ENCODE results near the gene APOA4. TPM values are rescaled to one million over a fixed set of nuclear protein-coding genes. Genes with fewer than 3 reads are reported as not detected.

The APOA4 gene
- total and polyA plus RNA-seq, 9 of the 15 experiments (the other 6 are each of a cell fraction or from before 2014, with no cell fraction given), result 0.07 TPM; not detected in 8

DNA sequence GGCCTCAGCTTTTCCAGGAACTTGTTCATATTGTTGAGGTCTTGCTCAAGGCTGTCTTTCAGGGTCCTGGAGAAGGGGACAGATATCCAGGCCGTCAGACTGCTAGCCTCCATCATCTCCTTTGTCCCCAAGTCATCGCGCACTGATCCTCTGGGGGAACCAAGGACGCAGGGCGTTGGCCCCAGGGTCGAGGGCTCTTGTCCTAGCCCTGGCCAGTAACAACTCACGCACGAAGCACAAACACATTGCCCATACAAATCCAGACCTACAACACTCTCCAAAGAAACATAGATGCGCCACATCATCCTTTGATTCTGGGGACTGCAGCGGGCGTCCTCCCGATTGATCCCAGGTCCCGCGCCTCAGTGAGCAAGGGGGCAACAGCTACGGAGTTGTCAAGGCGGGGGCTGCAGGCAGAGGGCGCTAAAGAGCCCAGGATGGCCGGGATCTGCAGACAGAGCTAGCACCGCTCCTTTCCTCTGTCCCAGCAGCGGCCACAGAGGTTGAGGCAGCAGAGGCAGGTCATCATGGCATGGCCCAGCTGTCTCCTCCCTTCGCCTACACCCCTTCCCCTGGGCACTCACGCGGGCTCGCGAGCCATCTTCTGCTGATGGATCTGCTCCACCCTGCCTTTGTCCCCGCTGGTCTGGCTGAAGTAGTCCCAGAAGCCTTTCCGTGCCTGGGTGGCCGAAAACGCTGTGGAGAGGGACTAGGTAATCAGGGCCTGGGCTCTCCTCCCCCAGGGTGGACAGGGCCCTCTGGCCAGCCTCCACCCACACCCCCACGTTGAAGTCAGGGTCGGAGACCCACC is 31.9 kb downstream of the APOA4 start (continued):
- TF ChIP-seq, protein P1, sequence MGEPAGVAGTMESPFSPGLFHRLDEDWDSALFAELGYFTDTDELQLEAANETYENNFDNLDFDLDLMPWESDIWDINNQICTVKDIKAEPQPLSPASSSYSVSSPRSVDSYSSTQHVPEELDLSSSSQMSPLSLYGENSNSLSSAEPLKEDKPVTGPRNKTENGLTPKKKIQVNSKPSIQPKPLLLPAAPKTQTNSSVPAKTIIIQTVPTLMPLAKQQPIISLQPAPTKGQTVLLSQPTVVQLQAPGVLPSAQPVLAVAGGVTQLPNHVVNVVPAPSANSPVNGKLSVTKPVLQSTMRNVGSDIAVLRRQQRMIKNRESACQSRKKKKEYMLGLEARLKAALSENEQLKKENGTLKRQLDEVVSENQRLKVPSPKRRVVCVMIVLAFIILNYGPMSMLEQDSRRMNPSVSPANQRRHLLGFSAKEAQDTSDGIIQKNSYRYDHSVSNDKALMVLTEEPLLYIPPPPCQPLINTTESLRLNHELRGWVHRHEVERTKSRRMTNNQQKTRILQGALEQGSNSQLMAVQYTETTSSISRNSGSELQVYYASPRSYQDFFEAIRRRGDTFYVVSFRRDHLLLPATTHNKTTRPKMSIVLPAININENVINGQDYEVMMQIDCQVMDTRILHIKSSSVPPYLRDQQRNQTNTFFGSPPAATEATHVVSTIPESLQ (CRISPR knock-in tag; IDR thresholded peaks at IDR 0.05), result no peak
- TF ChIP-seq NFIX (CRISPR knock-in tag; IDR thresholded peaks at IDR 0.05; ENCODE audit: low read depth) (no peak), ZNF124 (CRISPR knock-in tag; IDR thresholded peaks at IDR 0.05) (no peak), LCOR (CRISPR knock-in tag; IDR thresholded peaks at IDR 0.05) (no peak), ZNF740 (CRISPR knock-in tag; IDR thresholded peaks at IDR 0.05) (no peak), ZNF740 (tag; IDR thresholded peaks at IDR 0.05) (no peak), GABPB1 (CRISPR knock-in tag; IDR thresholded peaks at IDR 0.05) (peak; percentile 52), ZBTB7A (IDR thresholded peaks at IDR 0.05; ENCODE audit: borderline replicate concordance, control insufficient read depth, low read depth, low read length) (peak; percentile 64), HMG20B (CRISPR knock-in tag; IDR thresholded peaks at IDR 0.05) (no peak), IRF9 (tag; IDR thresholded peaks at IDR 0.05) (no peak), ZBTB8A (IDR thresholded peaks at IDR 0.05; ENCODE audit: partially characterized antibody) (no peak), ZBTB12 (CRISPR knock-in tag; IDR thresholded peaks at IDR 0.05) (no peak), CC2D1A (IDR thresholded peaks at IDR 0.05) (peak; percentile 60), FOXA1 (IDR thresholded peaks at IDR 0.05; ENCODE audit: borderline replicate concordance) (no peak), SP1 (CRISPR knock-in tag; IDR thresholded peaks at IDR 0.05) (0 out of 2 replicates have a peak, but pooled peaks have one; percentile 29), CBX5 (IDR thresholded peaks at IDR 0.05; ENCODE audit: borderline replicate concordance, low read depth) (no peak), PML (IDR thresholded peaks at IDR 0.05; ENCODE audit: low read length) (no peak), CAMTA2 (CRISPR knock-in tag; conservative IDR thresholded peaks at IDR 0.05) (no peak), FOXA3 (CRISPR knock-in tag; conservative IDR thresholded peaks at IDR 0.05 in 1 of 2, IDR thresholded peaks at IDR 0.05 in 1 of 2) (0 out of 4 replicates have a peak, but pooled peaks of 1 of the 2 experiments have one; percentile 31), TAF7 (tag; IDR thresholded peaks at IDR 0.05) (no peak)
- TF ChIP-seq, protein P2, sequence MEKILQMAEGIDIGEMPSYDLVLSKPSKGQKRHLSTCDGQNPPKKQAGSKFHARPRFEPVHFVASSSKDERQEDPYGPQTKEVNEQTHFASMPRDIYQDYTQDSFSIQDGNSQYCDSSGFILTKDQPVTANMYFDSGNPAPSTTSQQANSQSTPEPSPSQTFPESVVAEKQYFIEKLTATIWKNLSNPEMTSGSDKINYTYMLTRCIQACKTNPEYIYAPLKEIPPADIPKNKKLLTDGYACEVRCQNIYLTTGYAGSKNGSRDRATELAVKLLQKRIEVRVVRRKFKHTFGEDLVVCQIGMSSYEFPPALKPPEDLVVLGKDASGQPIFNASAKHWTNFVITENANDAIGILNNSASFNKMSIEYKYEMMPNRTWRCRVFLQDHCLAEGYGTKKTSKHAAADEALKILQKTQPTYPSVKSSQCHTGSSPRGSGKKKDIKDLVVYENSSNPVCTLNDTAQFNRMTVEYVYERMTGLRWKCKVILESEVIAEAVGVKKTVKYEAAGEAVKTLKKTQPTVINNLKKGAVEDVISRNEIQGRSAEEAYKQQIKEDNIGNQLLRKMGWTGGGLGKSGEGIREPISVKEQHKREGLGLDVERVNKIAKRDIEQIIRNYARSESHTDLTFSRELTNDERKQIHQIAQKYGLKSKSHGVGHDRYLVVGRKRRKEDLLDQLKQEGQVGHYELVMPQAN (IDR thresholded peaks at IDR 0.05; ENCODE audit: borderline replicate concordance), result no peak
